ENCODE data around the gene PLEKHG2.

Gene PLEKHG2

DNA sequence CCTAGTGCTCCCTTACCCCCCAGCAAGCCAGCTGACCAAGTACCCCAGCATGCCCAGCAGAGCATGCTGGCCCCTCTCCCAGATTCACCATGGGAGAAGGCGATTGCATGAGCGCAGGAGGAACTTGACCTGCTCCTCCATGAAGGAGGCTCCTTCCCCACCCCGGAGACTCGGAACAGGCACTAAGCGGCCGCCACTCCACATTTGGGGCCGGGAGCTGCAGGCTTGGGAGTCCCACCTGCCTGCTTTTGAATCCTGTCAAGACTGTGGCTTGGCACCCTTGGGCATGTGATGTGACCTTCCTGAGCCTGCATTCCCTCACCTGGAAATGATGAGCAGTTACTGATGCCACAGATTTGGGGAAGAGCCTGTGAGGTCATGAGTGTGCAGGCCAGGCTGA is 55.5 kb downstream of the PLEKHG2 start:
- no peak overlapping the region for H2AK5ac ChIP-seq (ENCODE audit: low read depth, low read length)
- H3K36me3 ChIP-seq (replicated peaks in 1 of 2; ENCODE audit: control insufficient read depth in 2 of 2, insufficient read depth in 2 of 2, low read length in 2 of 2), result peaks cover 67 to 98% of the 10 kb centered on the region in 2 donors

DNA sequence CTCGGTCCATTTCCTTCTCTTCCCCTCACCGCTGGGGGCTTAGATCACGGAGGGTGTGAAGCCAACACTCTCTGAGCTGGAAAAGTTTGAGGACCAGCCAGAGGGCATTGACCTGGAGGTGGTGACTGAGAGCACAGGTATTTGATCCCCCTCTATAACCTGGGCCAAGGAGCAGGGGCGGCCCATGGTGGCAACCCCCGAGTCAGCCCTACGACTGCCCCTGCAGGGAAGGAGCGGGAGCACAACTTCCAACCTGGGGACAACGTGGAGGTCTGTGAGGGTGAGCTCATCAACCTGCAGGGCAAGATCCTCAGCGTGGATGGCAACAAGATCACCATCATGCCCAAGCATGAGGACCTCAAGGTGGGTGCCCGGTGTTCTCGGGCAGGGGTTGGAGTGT is 56.6 kb downstream of the PLEKHG2 start:
- Histone ChIP-seq H3K9me3 (replicated peaks in 1 of 2; ENCODE audit: control insufficient read depth in 2 of 2, insufficient read depth in 1 of 2, low read depth in 1 of 2, low read length in 2 of 2) (no peaks in the 10 kb centered on the region), H2BK120ac (ENCODE audit: low read depth, low read length) (no peak overlapping the region), H3K27ac (replicated peaks; ENCODE audit: low read length) (no peak overlapping the region), H4K8ac (ENCODE audit: low read depth, low read length) (no peak overlapping the region), H2BK15ac (ENCODE audit: low read length) (no peak overlapping the region), H3K4me3 (ENCODE audit: low read length in 2 of 2) (no peak overlapping the region), H3K9ac (ENCODE audit: low read depth, low read length, poor library complexity) (no peak overlapping the region), H2BK5ac (ENCODE audit: low read length) (no peak overlapping the region), H3K4me1 (ENCODE audit: control insufficient read depth in 2 of 2, insufficient read depth in 1 of 2, low read depth in 1 of 2, low read length in 2 of 2) (no peaks in the 10 kb centered on the region), H3K27me3 (ENCODE audit: control insufficient read depth in 3 of 3, insufficient read depth in 3 of 3, low read depth in 1 of 3, low read length in 3 of 3) (no peaks in the 10 kb centered on the region), H3K36me3 (replicated peaks in 1 of 2; ENCODE audit: control insufficient read depth in 2 of 2, insufficient read depth in 2 of 2, low read length in 2 of 2) (peaks cover 77 to 98% of the 10 kb centered on the region in 2 donors), H3K14ac (ENCODE audit: low read length) (no peak overlapping the region), H3K4me2 (ENCODE audit: insufficient read depth, low read length, poor library complexity, severe bottlenecking) (no peak overlapping the region), H3K18ac (ENCODE audit: low read length) (no peak overlapping the region), H2BK12ac (ENCODE audit: low read length) (no peak overlapping the region), H3K23ac (ENCODE audit: low read depth, low read length, poor library complexity) (no peak overlapping the region), H3K79me1 (ENCODE audit: low read depth, low read length) (peaks cover 4% of the 10 kb centered on the region), H2AK5ac (ENCODE audit: low read depth, low read length) (no peak overlapping the region), H4K91ac (ENCODE audit: low read depth, low read length, poor library complexity) (no peak overlapping the region), H2AFZ (ENCODE audit: low read length) (no peak overlapping the region), H3K4ac (ENCODE audit: low read length) (no peak overlapping the region)
- no peak for DNase-seq (ENCODE audit: low spot score)
- WGBS, 2 donors (ENCODE audit: extremely low coverage in 2 of 2, insufficient read length in 2 of 2, insufficient replicate concordance in 1 of 2), result no CpG with 5 or more reads among the region's 11 CpGs

More for the DNA sequence above, 55.5 kb downstream of the PLEKHG2 start:
- Histone ChIP-seq H3K4ac (ENCODE audit: low read length) (no peak overlapping the region), H2BK5ac (ENCODE audit: low read length) (no peak overlapping the region), H3K27me3 (ENCODE audit: control insufficient read depth in 3 of 3, insufficient read depth in 3 of 3, low read depth in 1 of 3, low read length in 3 of 3) (no peaks in the 10 kb centered on the region), H4K91ac (ENCODE audit: low read depth, low read length, poor library complexity) (no peak overlapping the region), H3K79me1 (ENCODE audit: low read depth, low read length) (peaks cover 4% of the 10 kb centered on the region), H3K4me1 (ENCODE audit: control insufficient read depth in 2 of 2, insufficient read depth in 1 of 2, low read depth in 1 of 2, low read length in 2 of 2) (no peaks in the 10 kb centered on the region), H3K4me2 (ENCODE audit: insufficient read depth, low read length, poor library complexity, severe bottlenecking) (no peak overlapping the region), H4K8ac (ENCODE audit: low read depth, low read length) (no peak overlapping the region), H3K23ac (ENCODE audit: low read depth, low read length, poor library complexity) (no peak overlapping the region), H3K4me3 (ENCODE audit: low read length in 2 of 2) (no peak overlapping the region), H2BK120ac (ENCODE audit: low read depth, low read length) (no peak overlapping the region), H2AFZ (ENCODE audit: low read length) (no peak overlapping the region), H3K18ac (ENCODE audit: low read length) (no peak overlapping the region), H3K14ac (ENCODE audit: low read length) (no peak overlapping the region), H3K27ac (replicated peaks; ENCODE audit: low read length) (no peak overlapping the region), H2BK12ac (ENCODE audit: low read length) (no peak overlapping the region), H2BK15ac (ENCODE audit: low read length) (no peak overlapping the region), H3K9ac (ENCODE audit: low read depth, low read length, poor library complexity) (no peak overlapping the region), H3K9me3 (replicated peaks in 1 of 2; ENCODE audit: control insufficient read depth in 2 of 2, insufficient read depth in 1 of 2, low read depth in 1 of 2, low read length in 2 of 2) (no peaks in the 10 kb centered on the region)
- DNase-seq (ENCODE audit: low spot score), result no peak
- no CpG with 5 or more reads among the region's 7 CpGs for WGBS, 2 donors (ENCODE audit: extremely low coverage in 2 of 2, insufficient read length in 2 of 2, insufficient replicate concordance in 1 of 2)

DNA sequence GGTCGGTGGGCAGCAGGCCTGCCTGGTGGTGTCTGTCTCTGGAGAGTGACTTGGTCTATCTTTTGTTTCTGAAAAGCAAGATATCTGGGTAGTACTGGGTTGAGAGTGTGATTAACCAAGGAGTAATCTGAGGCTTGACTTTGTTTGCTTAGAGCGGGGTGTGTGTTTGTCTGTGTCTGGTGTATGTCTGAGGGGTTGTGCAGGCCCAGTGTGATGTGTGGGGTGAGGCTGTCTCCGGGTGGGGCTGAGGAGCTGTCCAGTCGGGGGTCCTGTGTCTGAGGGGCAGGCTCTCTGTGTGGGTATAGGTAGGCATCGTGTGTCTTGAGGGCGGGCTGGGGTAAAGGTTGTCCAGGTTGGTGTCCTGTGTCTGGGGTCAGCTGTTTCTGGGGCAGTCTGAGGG is 57.1 kb downstream of the PLEKHG2 start:
- Histone ChIP-seq H3K27me3 (ENCODE audit: control insufficient read depth in 3 of 3, insufficient read depth in 3 of 3, low read depth in 1 of 3, low read length in 3 of 3) (no peaks in the 10 kb centered on the region), H3K79me1 (ENCODE audit: low read depth, low read length) (peaks cover 4% of the 10 kb centered on the region), H2BK120ac (ENCODE audit: low read depth, low read length) (no peak overlapping the region), H3K23ac (ENCODE audit: low read depth, low read length, poor library complexity) (no peak overlapping the region), H3K14ac (ENCODE audit: low read length) (no peak overlapping the region), H3K4ac (ENCODE audit: low read length) (no peak overlapping the region), H2BK12ac (ENCODE audit: low read length) (no peak overlapping the region), H3K9ac (ENCODE audit: low read depth, low read length, poor library complexity) (no peak overlapping the region), H4K8ac (ENCODE audit: low read depth, low read length) (no peak overlapping the region), H3K36me3 (replicated peaks in 1 of 2; ENCODE audit: control insufficient read depth in 2 of 2, insufficient read depth in 2 of 2, low read length in 2 of 2) (peaks cover 80 to 98% of the 10 kb centered on the region in 2 donors), H3K4me3 (ENCODE audit: low read length in 2 of 2) (no peak overlapping the region), H3K27ac (replicated peaks; ENCODE audit: low read length) (no peak overlapping the region), H3K18ac (ENCODE audit: low read length) (no peak overlapping the region), H2AK5ac (ENCODE audit: low read depth, low read length) (no peak overlapping the region), H2BK5ac (ENCODE audit: low read length) (no peak overlapping the region), H2BK15ac (ENCODE audit: low read length) (no peak overlapping the region), H3K4me2 (ENCODE audit: insufficient read depth, low read length, poor library complexity, severe bottlenecking) (no peak overlapping the region), H4K91ac (ENCODE audit: low read depth, low read length, poor library complexity) (no peak overlapping the region), H2AFZ (ENCODE audit: low read length) (no peak overlapping the region), H3K9me3 (replicated peaks in 1 of 2; ENCODE audit: control insufficient read depth in 2 of 2, insufficient read depth in 1 of 2, low read depth in 1 of 2, low read length in 2 of 2) (peaks cover 0 to 3% of the 10 kb centered on the region in 2 donors), H3K4me1 (ENCODE audit: control insufficient read depth in 2 of 2, insufficient read depth in 1 of 2, low read depth in 1 of 2, low read length in 2 of 2) (no peaks in the 10 kb centered on the region)
- DNase-seq (ENCODE audit: low spot score), result no peak
- WGBS, 2 donors (ENCODE audit: extremely low coverage in 2 of 2, insufficient read length in 2 of 2, insufficient replicate concordance in 1 of 2), result no CpG with 5 or more reads among the region's 6 CpGs

DNA sequence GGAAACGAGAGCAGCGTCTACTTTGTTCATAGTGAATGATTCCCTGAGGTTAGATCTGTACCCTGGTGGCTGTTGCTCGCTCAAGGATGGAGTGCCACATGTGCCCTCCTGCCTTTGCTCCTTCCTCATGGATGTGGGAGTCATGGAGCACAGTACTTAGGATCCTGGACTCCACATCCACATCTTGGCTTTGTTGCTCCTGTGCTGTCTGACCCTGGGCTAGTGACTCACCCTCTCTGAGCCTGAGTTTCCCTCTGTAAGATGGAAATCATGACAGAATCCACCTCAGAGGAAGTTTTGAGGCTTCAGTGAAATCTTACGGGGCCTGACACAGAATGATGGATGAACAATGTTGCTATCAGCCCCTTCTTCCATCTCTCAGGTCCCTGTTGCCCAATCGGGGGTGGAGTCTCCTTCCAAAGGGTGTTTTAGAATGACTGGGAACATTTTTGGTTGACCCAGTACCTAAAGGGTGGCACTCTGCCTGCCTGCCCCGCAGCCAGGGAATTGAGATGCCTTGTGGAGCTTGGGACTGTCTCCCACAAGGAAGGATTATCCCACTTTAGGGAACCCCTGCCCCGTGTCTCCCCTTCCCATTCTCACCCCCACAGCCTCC is 58.4 kb downstream of the PLEKHG2 start:
- no CpG with 5 or more reads among the region's 7 CpGs for WGBS, 2 donors (ENCODE audit: extremely low coverage in 2 of 2, insufficient read length in 2 of 2, insufficient replicate concordance in 1 of 2)
- H3K79me1 ChIP-seq (ENCODE audit: low read depth, low read length), result peaks cover 4% of the 10 kb centered on the region
- no peak overlapping the region for H4K8ac ChIP-seq (ENCODE audit: low read depth, low read length)
- H3K4ac ChIP-seq (ENCODE audit: low read length), result no peak overlapping the region
- peaks cover 0 to 3% of the 10 kb centered on the region in 2 donors for H3K9me3 ChIP-seq (replicated peaks in 1 of 2; ENCODE audit: control insufficient read depth in 2 of 2, insufficient read depth in 1 of 2, low read depth in 1 of 2, low read length in 2 of 2)
- no peak overlapping the region for H2BK12ac ChIP-seq (ENCODE audit: low read length)
- no peak overlapping the region for H4K91ac ChIP-seq (ENCODE audit: low read depth, low read length, poor library complexity)
- H3K4me3 ChIP-seq (ENCODE audit: low read length in 2 of 2), result no peak overlapping the region
- no peak overlapping the region for H3K27ac ChIP-seq (replicated peaks; ENCODE audit: low read length)
- H3K27me3 ChIP-seq (ENCODE audit: control insufficient read depth in 3 of 3, insufficient read depth in 3 of 3, low read depth in 1 of 3, low read length in 3 of 3), result no peaks in the 10 kb centered on the region
- no peak overlapping the region for H2AFZ ChIP-seq (ENCODE audit: low read length)
- no peak overlapping the region for H2BK120ac ChIP-seq (ENCODE audit: low read depth, low read length)
- DNase-seq (ENCODE audit: low spot score), result no peak
- no peak overlapping the region for H3K4me2 ChIP-seq (ENCODE audit: insufficient read depth, low read length, poor library complexity, severe bottlenecking)
- H3K4me1 ChIP-seq (ENCODE audit: control insufficient read depth in 2 of 2, insufficient read depth in 1 of 2, low read depth in 1 of 2, low read length in 2 of 2), result no peaks in the 10 kb centered on the region
- H3K36me3 ChIP-seq (replicated peaks in 1 of 2; ENCODE audit: control insufficient read depth in 2 of 2, insufficient read depth in 2 of 2, low read length in 2 of 2), result peaks cover 78 to 98% of the 10 kb centered on the region in 2 donors
- no peak overlapping the region for H3K23ac ChIP-seq (ENCODE audit: low read depth, low read length, poor library complexity)
- no peak overlapping the region for H2BK15ac ChIP-seq (ENCODE audit: low read length)
- no peak overlapping the region for H2AK5ac ChIP-seq (ENCODE audit: low read depth, low read length)
- no peak overlapping the region for H3K9ac ChIP-seq (ENCODE audit: low read depth, low read length, poor library complexity)
- H2BK5ac ChIP-seq (ENCODE audit: low read length), result no peak overlapping the region
- H3K14ac ChIP-seq (ENCODE audit: low read length), result no peak overlapping the region
- no peak overlapping the region for H3K18ac ChIP-seq (ENCODE audit: low read length)

Measured in neuronal stem cell (in vitro differentiated cells).